Right lobe of liver (tissue), 6 donors: ENCODE measurements around the gene ANTXR1. TPM values are rescaled to one million over a fixed set of nuclear protein-coding genes. Genes with fewer than 3 reads are reported as not detected.
A peak's percentile ranks its signal among the peaks of the same experiment; 100 is the strongest.

Experiments used
- ATAC-seq, 4 donors: fragments of 200-7000 bp; cut with Tn5 transposase; one replicate each; pipeline ENCODE4 v1.9.1; 2020; ENCODE audit warnings: mild to moderate bottlenecking in 4 of 4, moderate library complexity in 4 of 4
- DNase-seq, 3 donors: peaks; one replicate each; pipeline ENCODE4 v3.0.0-alpha.2; 2020
- H3K27ac ChIP-seq, 3 donors: fragments of 200-600 bp; one replicate each; pipeline ENCODE4 v1.8.0; 2022
- H3K27me3 ChIP-seq, 2 donors: fragments of 200-600 bp; one replicate each; pipeline ENCODE4 v1.8.0; 2022
- H3K36me3 ChIP-seq, 4 donors: fragments of 200-600 bp; sonication (generic) in 1 of 4; one replicate each; pipeline versions ENCODE4 v1.5.1 to v1.8.0; 2017 to 2022; ENCODE audit warnings: control low read depth in 1 of 4
- H3K4me1 ChIP-seq, 4 donors: fragments of 200-600 bp; sonication (generic) in 1 of 4; one replicate each; pipeline versions ENCODE4 v1.5.1 to v1.8.0; 2017 to 2022; ENCODE audit warnings: control low read depth in 1 of 4
- H3K4me3 ChIP-seq, 3 donors: fragments of 200-600 bp; one replicate each; pipeline ENCODE4 v1.8.0; 2022
- H3K9me3 ChIP-seq, 4 donors: fragments of 200-600 bp; sonication (generic) in 1 of 4; one replicate each; pipeline versions ENCODE4 v1.5.1 to v1.8.0; 2017 to 2022; ENCODE audit warnings: control low read depth in 1 of 4
- POLR2A ChIP-seq: fragments of 450-650 bp; IDR thresholded peaks from one replicate; pipeline ENCODE4 v1.6.1; 2017; ENCODE audit warnings: antibody characterized with exemption, mild to moderate bottlenecking
- WGBS: methylation state at CpG from one replicate; pipeline ENCODE4 v1.1.6; 2018; ENCODE audit warnings: low coverage, low lambda C conversion rate; ENCODE audit not compliant: insufficient coverage; ENCODE audit errors: missing lambda C conversion rate; 5-methylcytosine and 5-hydroxymethylcytosine counted together
- intact Hi-C, 2 donors: fragments of 100-400 bp; cut with DNase I; formaldehyde crosslinking; loops; one replicate each; pipeline versions ENCODE4 v1.11.2 to v1.14.1; 2022
- total RNA-seq, 6 experiments: library from RNA; depleted of rRNA in 2 of 6; stranded (reverse); fragments of >200 nt in 2 of 6; fragmentation: NEBNext Ultra II Directional in 3 of 6; extraction: Animal tissue kit (Norgen Biotek cat#: 25700) in 3 of 6; gene quantifications; one replicate each; pipeline versions ENCODE4 v1.1.0 to v1.2.4, GENCODE V29; 2016 to 2023
- TF ChIP-seq, protein P1 (sequence below), 4 donors: fragments of 200-600 bp in 3 of 4; fragments of 450-650 bp in 1 of 4; IDR thresholded peaks; one replicate each; pipeline versions ENCODE4 v1.5.1 to v1.8.0; 2016 to 2022; ENCODE audit warnings: antibody characterized with exemption in 4 of 4, mild to moderate bottlenecking in 2 of 4
- donor health status: DM: no; HTN: yes; CAD: no.
- donor health status: DM: no; HTN: no; CAD: no.
- donor health status: DM: no; HTN: no; CAD: no.
- donor health status: DM: no; HTN: yes; CAD: no.
- donor health status: DM: no; HTN: yes; CAD: no.

Gene ANTXR1
- total RNA-seq, 6 experiments from 2014 or later: 1.1 to 4.1 (median 2.9) TPM

DNA sequence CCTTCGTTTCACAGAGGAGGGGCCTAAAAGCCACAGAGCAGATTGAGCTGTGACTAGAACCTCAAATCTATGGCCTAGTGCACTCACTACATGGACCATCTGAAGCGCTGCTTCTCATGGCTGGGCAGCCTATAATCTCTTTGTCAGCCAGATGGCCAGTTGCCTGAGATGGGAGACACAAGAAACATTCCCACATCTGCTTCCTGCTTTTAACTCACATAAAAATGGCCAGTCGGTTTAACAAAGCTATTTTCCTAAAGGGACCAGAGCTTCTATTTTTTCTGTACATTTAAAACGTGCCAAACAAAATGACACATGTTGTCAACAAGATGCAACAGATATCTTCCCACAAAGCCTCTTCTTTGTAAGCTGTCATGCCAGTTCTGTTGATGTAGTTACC, 200.2 kb downstream of the ANTXR1 start:
- no peaks in the 10 kb centered on the region for H3K36me3 ChIP-seq
- TF ChIP-seq, protein P1, sequence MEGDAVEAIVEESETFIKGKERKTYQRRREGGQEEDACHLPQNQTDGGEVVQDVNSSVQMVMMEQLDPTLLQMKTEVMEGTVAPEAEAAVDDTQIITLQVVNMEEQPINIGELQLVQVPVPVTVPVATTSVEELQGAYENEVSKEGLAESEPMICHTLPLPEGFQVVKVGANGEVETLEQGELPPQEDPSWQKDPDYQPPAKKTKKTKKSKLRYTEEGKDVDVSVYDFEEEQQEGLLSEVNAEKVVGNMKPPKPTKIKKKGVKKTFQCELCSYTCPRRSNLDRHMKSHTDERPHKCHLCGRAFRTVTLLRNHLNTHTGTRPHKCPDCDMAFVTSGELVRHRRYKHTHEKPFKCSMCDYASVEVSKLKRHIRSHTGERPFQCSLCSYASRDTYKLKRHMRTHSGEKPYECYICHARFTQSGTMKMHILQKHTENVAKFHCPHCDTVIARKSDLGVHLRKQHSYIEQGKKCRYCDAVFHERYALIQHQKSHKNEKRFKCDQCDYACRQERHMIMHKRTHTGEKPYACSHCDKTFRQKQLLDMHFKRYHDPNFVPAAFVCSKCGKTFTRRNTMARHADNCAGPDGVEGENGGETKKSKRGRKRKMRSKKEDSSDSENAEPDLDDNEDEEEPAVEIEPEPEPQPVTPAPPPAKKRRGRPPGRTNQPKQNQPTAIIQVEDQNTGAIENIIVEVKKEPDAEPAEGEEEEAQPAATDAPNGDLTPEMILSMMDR (IDR thresholded peaks at IDR 0.05): no peak
- no peak overlapping the region for H3K4me3 ChIP-seq
- H3K27ac ChIP-seq: no peak overlapping the region
- 49% methylated on average over 4 of the region's 4 CpGs for WGBS
- H3K27me3 ChIP-seq: no peaks in the 10 kb centered on the region
- ATAC-seq (no peak), DNase-seq (no peak)
- intact Hi-C loops: no loop called here
- H3K9me3 ChIP-seq: no peaks in the 10 kb centered on the region
- no peaks in the 10 kb centered on the region for H3K4me1 ChIP-seq

DNA sequence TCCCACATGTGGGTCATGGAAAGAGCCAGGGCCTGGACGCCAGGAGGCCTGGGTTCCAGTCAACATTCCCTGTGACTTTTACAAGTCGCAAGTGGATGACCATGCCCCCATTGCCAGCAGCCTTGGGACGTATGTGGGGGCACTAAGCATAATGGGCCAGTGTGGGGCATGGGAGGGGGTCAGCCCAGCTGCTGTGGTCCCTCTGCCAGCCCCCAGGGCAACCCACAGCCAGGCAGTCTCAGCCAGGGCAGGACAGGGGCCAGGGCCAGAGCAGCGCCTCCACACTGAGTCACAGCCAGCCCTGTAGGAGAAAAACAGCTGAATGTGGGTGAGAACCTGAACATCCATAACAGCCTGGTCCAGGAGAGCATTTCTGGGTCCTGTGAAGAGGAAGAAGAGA, 200.8 kb downstream of the ANTXR1 start:
- TF ChIP-seq, protein P1 (IDR thresholded peaks at IDR 0.05): no peak
- no peak for TF ChIP-seq POLR2A
- Histone ChIP-seq H3K9me3 (no peaks in the 10 kb centered on the region), H3K36me3 (no peaks in the 10 kb centered on the region), H3K27me3 (no peaks in the 10 kb centered on the region), H3K4me1 (no peaks in the 10 kb centered on the region), H3K27ac (no peak overlapping the region), H3K4me3 (no peak overlapping the region)
- WGBS: 86% methylated on average over 1 of the region's 4 CpGs
- ATAC-seq: peak in 1 of 4 donors; percentile 22
- intact Hi-C loops: no loop called here
- no peak for DNase-seq

DNA sequence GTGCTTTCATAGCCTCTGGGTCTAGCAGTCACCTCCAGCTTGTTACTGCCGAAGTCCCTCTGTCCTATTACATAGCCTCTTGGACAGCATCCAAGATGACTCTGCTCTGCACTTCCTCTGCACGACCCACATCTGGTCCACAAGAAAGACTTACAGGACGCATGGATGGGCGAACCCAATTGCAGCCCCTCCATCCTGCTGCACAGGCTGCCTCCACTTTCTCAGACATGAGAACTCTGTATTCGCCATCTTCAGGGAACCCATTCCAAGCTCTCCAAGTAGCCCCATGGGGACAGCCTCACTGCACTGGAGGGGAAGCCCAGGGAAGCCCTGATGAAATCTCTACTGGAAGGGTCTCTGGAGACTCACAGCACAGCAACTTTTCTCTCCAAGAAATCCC, 201.9 kb downstream of the ANTXR1 start:
- TF ChIP-seq POLR2A: no peak
- TF ChIP-seq, protein P1 (IDR thresholded peaks at IDR 0.05): no peak
- H3K9me3 ChIP-seq: no peaks in the 10 kb centered on the region
- 43% methylated on average over 4 of the region's 5 CpGs for WGBS
- intact Hi-C loops: no loop called here
- no peak overlapping the region for H3K4me3 ChIP-seq
- ATAC-seq: peak; percentile 38 to 63 (median 42)
- H3K36me3 ChIP-seq: no peaks in the 10 kb centered on the region
- DNase-seq: no peak
- no peaks in the 10 kb centered on the region for H3K4me1 ChIP-seq
- no peak overlapping the region for H3K27ac ChIP-seq
- H3K27me3 ChIP-seq: no peaks in the 10 kb centered on the region

DNA sequence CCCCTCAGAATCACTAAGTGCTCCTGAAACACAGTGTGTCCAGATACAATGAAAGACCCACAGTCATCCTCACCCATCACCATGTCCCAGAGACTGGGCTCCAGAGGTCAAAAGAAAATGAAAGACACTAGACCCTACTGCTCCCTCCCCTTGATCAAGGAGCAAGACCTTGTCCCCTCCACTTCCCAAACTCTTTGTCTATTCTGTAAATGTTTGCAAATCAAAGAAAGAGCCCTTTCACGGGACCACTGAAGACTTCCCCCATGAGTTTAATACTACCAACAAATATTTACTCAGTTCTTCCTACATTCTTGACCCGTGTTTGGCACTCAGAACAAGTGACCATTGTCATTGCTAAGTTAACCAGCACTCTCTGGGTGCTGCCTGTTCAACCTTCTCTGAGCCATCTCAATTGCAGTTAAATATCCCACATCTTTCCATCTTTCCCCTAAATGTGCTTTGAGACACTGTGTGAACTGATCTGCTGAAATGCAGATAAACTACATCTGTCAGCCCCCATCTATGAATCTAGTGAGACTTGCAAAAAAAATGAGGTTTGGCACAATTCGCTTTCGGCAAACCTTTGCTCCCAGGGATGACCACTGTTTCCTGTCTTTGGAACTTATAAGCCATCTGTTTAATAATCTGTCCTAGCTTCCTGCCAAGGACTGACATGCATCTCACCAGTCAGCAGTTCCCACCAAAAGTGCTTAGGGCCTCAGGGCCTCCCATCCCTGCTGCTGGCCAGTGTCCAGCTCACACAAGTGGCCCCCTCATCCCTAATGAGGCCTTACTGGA, 203.8 kb downstream of the ANTXR1 start:
- ATAC-seq (peak in 1 of 4 donors; percentile 25), DNase-seq (no peak)
- 50% methylated on average over 4 of the region's 4 CpGs for WGBS
- TF ChIP-seq, protein P1 (IDR thresholded peaks at IDR 0.05): no peak
- no peak for TF ChIP-seq POLR2A
- no peaks in the 10 kb centered on the region for H3K9me3 ChIP-seq
- no peak overlapping the region for H3K4me3 ChIP-seq
- no peaks in the 10 kb centered on the region for H3K36me3 ChIP-seq
- H3K27ac ChIP-seq: no peak overlapping the region
- intact Hi-C loops: no loop called here
- no peaks in the 10 kb centered on the region for H3K4me1 ChIP-seq
- H3K27me3 ChIP-seq: no peaks in the 10 kb centered on the region
